IPS-11a (cell line): ENCODE measurements around the gene SEMA4D.

Experiments
- H3K4me3 ChIP-seq: one replicate; pipeline ENCODE4 v1.5.1; 2013; ENCODE audit warnings: low read depth, low read length, control low read depth

Gene SEMA4D

DNA sequence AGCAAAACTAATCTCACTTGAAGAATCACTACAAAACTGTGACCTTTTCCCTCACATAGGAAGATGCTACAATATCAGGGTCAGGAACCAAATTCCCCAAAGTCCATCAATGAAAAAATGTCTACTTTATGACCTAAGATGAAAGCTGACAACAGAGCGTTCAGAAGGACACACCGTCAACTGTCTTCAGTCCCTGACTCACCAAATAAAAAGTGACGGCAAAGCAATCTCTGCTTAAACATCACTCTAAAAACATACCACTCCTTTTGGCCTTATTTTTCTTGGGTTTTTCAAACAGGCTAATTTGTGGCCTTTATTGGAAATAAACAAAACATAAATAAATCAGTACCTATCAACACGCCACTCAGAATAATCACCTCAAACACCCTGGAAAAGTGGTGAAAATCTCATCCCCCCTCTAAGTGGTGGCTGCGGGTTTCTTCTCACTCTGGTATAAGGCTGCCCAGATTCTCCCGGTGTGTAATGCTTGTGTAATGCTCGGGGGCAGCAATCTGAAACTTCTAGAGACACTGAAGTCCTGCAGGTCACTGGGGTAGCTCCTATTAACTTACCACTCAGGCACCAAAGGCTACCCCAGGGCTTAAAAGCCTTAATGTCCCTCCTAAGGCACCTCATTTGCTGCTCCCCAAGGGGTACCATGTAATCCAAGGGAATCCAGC, 29.5 kb downstream of the SEMA4D start:
- no peak overlapping the region for H3K4me3 ChIP-seq

DNA sequence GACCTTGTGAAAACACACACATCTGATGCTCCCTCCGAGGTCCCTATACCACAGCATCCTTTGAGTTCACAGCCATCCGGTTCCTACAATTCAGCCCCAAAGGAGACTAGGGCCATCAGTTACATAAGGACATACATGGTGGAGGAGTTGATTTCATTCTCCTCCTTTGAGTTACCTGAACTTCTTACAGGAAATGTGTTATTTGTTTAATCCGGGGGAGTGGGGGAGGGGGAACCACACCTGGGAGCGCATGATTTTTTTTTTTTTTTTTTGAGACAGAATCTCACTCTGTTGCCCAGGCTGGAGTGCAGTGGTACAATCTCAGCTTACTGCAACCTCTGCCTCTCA, 30.7 kb downstream of the SEMA4D start:
- no peak overlapping the region for H3K4me3 ChIP-seq

DNA sequence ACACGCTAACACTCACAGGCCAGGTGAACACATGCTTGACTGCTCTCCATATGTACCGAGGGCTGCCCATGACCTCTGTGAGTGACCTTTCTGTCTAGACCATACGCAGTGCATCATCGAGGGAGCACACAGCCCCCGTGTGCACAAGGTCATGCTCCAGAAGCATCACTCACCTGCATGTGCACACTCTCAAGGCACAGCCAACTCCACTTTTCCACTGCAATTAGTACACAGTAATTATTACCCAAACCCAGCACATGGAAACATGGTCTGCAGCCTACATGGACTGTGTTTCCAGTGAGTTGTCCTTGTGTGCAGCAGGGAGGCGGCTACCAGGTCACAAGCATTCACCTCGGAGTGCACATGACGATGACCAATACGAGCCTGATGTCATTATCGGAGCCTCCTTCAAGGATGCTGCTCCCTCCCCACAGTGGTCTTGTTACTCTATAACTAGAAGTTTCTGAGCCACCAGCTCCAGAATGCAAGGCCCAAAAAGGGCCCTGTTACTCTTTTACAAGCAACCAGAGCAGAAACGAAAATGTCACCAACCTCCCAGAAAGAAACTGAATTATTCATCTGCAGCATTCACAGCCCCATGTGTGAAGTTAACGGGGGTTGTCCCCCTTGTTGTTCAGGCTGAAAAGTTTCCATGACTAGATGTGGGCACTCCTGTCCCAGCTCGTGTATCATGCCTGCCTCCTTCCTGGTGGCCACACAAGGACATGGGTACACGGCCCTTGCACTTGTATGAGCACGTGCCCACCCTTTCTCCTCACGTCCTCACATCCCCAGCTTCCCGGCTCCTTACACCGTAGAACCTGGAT, 31.2 kb downstream of the SEMA4D start:
- no peak overlapping the region for H3K4me3 ChIP-seq

DNA sequence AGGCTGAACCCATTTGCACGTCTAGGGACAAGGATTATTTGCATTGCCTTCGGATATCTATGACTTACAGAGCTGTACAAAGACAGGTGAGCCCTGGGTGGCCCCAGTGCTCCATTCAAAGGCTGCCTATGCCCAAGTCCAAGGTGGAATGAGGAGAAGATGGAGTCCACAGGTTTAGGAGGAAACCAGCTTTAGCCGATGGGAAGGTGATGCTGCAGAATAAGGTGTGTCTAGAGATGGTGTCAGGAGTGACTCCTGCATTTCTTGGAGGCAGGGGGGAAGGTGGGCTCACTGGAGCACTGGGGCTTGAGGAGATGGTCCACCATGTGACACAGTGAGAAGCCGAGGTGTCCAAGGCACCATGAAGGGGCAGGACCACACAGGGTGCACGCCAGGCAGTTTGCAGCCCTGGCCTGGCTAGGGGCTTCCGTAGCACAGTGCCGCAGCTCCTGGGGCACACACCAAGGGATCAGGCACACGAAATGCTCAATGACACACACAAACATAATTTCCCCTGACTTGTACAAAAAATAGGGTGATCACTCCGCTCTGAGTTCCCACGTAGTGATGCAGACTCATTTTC, 32.1 kb downstream of the SEMA4D start:
- no peak overlapping the region for H3K4me3 ChIP-seq

DNA sequence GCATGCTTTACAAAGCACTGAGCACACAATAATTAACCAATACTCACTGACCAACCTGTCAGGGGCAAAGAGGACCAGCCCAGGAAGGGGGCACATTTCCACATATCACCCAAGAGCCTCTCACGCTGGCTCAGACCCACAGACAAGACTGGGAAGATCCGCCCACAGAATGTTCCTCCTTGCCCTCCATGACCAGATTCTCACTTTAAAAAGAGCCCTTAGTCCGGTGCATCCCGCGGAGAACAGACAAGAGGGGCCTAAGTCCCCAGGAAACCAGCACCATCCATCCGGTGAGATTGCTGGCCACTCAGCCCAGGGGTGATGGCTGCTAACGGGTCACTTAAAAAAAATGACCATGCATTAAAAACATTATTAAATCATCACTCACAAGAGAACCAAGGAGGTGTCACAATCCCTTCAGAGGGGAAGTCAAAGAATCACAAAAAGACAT, 32.9 kb downstream of the SEMA4D start:
- no peak overlapping the region for H3K4me3 ChIP-seq

DNA sequence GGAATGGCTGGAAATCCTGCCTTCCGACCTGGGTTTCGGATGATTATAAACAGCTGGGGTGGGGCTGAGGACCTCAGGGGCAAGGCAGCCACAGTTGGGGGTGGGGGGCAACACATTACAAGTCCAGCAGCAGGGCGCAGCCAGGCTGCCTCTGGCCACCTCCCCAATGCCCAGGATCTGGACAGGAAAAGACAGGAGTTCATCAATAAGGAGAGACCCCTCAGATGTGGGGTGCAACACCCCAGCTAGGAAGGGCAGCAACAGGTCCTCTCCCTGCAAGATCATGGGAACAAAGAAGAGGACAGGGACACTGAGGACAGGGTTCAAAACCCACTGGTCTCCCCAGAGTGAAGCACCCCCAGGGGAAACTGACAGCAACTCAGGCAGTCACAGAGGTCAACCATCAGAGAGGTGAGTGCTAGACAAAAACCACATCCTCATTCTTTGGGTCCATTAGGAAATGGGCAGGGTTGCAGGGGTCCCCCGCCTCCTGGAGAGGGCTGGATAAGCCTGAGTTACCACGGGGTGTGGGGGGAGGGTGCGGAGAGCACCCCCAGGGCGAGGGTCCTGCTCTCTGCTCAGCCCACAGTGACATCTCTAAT, 33.5 kb downstream of the SEMA4D start:
- H3K4me3 ChIP-seq, result no peak overlapping the region

DNA sequence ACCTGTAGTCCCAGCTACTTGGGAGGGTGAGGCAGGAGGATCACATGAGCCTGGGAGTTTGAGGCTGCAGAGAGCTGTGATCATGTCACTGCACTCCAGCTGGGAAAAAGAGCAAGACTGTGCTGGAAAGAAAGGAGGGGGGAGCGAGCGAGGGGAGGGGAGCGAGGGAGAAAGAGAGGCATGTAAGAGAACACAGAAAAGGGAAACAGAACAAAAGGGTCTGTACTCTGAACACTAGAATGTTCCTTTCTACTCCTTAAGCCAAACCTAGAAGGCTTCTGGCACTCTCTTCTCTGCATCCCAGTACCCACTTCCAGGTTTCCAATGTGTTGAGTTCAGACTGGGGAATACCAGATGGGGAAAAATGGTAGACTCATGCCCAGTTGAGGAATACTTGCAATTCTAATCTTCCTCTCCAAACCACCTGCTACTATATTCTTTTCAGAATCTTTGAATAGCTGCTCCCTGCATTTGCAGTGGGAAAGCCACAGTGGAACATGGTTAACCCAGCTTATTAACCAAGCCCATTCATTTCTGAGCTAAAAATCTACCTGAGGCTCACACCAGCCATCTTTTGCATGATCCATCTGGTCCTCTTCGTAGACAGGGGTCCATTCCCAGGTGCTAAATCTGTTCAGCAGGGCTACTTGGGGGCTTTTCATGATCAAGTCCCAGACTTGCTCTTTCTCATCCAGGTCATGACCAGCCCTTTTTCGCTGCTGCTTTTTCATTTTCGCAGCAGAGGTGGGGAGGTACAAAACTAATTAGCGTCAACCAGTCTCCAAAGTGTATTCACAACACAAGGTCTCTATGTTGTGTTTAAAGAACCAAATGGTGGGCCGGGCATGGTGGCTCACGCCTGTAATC, 34.9 kb downstream of the SEMA4D start:
- H3K4me3 ChIP-seq, result no peak overlapping the region

DNA sequence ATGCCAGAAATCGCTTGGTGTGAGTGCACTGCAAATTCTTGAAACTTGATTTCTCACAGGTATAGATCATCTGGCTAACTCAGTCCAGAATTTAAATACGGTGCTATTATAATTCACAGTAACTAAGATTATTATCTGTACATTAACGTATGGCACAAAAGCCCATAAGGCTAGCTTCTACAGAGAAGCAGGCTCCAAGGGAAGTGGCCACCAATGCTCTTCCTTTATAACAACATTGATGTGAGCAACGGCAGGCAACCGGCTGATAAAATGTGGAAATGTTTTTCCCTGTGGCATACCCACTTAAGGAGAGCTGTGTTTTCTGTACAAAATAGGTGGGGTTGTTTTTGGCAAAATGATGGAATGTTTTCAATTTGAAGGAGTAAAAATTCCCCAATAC, 35.7 kb downstream of the SEMA4D start:
- H3K4me3 ChIP-seq, result no peak overlapping the region

DNA sequence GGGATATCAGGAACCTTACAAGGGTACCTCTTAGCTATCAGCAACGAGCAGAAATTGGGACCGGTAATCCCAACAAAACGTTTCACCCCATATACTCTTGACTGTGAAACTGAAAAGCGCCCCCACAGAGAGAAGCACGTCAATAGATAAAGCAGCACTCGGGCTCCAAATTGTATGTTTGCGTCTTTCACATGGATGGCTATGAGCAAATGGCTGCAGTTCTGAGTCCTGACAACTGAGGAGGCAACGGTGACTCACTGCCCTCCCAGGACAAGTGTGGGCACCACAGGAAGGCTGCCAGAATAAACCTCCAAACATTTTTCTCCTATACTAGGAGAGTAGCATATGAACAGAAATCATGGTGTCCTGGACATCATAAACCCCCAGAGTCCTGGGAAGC, 36.6 kb downstream of the SEMA4D start:
- no peak overlapping the region for H3K4me3 ChIP-seq

DNA sequence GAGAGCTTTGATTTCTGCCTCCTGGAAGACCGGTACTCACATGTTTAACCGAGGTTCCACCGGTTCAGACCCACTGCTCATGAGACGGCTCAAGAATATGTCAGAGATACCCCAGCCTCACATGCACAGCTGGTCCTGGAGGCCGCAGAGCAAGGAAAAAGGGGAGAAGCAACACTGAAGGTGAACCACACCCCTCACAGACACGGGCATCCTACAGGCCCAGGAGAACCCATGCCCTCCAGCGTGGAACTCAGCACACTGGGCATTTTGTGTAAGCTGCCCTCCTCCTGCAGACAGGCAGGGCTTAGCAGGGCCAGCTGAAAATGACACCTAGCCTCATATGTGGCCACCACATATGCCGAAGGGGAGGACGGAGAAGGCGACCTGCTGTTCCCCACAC, 37.4 kb downstream of the SEMA4D start:
- H3K4me3 ChIP-seq, result no peak overlapping the region

DNA sequence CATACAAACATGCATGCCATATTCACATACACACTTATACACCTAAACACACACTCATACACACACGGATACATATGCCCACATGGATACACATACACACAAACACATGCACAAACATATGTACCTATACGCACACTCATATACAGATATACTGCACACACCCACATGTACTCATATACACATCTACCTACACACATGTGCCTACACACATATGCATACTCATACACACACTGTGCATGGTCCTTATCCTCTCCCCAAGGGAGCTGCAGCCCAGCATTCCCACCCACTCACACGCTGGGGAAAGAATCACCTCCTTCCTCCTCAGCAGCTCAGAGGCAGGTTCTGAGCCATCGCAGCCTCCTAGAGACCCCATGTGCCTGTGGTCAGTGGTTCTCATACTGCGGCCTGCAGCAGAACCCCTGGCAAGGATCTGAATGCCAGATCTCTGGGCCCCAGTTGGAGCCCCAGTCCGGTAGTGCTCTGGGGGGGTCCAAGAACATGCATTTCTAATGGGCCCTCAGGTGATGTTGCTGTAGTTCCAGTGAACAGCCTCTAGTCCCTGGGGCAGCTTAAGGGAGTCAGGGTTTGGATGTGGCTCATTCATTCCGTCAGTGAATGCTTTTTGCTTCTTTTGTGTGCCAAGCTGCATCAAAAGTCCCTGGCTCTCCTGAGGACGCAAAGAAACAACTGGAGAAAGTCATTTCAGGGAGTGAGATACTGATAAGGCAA, 39.0 kb downstream of the SEMA4D start:
- H3K4me3 ChIP-seq, result no peak overlapping the region

DNA sequence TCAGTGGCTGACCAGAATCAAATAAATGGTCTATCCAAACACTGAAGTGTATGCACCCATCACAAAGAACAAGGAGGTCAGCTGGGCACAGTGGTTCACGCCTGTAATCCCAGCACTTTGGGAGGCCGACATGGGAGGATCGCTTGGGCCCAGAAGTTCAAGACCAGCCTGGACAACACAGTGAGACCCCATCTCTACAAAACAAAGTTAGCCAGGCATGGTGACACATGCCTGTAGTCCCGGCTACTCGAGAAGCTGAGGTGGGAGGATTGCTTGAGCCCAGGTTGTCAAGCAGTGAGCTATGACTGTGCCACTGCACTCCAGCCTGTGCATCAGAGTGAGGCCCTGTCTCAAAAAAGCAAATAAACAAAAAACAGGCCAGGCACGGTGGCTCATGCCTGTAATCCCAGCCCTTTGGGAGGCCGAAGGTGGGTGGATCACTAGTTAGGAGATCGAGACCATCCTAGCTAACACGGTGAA, 40.5 kb downstream of the SEMA4D start:
- H3K4me3 ChIP-seq, result no peak overlapping the region

DNA sequence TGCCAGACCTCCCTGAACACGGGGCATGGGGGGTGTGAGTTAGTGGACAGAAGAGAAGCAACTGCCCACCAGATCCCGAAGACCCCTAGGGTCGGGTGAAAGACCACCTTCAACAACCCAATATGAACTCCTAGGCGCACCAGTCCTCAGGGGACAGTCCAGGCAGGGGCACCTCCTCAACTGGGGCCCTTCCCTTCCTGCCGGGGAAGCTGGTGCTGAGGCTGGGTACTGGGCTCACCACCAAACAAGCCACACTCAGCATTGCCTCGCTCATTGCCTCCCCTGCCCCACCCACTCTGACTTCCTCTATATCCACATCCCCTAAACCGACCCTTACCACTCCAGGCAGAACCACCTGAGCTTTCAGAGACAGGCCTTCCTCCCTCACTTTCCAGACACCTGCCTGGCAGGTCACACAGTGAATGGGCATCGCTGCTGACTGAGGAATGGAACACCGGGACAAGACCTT, 42.5 kb downstream of the SEMA4D start:
- no peak overlapping the region for H3K4me3 ChIP-seq

DNA sequence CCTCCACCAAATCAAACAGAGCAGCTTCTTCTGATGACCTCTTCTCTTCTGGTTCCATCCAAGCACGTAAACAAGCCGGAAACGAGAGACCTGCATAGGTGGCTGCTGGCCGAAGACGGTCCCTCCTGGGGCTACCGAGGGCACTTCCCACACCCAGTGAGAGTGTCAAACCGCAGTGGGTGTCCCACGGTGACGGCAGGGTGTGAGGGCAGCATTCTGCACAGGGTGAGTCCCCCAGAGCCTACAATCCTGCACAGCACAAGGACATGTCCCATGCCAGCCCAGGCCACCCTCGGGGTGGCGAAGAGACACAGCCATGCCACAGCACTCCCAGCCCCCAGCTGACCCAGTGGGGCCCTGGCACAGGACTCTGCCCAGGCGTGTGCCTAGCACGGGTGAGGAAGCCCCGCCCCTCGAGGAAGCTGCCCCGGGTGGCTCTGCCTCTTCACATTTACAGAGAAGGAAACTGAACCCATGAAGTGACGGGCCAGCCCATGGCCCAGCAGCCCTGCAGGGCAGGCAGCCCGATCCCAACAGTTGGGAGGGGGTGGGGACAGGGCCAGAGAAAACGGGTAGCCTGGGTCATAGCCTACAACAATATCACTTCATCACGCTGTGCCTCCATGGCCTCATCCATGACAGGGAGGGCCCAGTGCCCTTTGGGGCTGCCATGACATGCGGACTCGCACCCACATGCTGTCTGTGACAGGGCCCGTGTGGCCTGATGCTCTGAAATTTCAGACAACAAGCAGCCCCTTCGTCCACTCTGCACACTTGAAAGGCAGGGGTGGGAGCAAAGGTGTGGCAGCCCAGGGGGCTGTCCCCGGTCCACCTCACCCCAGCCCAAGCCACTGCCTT, 43.2 kb downstream of the SEMA4D start:
- H3K4me3 ChIP-seq, result no peak overlapping the region

DNA sequence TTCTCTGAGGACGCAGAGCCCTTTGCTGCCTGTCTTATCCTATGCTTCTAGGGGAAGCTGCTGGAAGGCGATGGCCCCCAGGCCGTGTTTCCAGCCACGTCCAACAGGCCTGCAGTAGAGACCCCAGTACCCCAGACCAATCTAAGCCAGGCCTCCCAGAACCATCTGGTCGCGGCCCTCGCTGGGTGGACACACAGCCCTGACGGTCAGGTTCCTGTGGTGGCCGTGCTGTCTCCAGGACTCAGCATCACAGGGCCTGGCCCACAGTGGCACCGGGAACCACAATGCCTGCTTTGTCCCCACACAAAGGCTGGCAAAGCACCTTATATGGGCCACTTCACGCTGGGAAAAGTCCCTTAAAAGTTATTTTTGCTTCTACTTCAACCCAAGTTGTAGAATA, 44.5 kb downstream of the SEMA4D start:
- no peak overlapping the region for H3K4me3 ChIP-seq

DNA sequence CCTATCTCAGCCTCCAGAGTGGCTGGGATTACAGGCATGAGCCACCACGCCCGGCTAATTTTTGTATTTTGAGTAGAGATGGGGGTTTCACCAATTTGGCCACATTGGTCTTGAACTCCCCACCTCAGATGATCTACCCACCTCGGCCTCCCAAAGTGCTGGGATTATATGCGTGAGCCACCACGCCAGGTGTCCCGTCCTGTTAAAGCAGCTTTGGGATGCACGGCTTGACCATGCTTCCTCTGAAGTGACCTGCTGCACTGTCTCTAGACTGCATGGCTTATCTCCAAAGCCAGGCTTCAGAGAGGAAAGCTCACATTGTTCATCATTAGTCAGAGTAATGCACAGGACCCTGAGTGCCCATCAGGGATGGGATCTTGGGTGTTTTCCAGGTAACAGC, 45.4 kb downstream of the SEMA4D start:
- no peak overlapping the region for H3K4me3 ChIP-seq

DNA sequence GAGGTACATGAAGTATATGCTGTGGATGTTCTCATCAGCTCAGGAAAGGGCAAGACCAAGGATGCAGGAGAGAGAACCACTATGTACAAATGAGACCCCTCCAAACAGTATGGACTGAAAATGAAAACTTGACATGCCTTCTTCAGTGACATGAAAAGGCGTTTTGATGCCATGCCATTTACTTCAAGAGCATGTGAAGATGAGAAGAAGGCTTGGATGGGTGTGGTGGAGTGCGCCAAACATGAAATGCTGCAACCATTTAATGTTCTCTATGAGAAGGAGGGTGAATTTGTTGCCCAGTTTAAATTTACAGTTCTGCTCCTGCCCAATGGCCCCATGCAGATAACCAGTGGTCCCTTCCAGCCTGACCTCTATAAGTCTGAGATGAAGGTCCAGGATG, 47.7 kb downstream of the SEMA4D start:
- H3K4me3 ChIP-seq, result no peak overlapping the region

DNA sequence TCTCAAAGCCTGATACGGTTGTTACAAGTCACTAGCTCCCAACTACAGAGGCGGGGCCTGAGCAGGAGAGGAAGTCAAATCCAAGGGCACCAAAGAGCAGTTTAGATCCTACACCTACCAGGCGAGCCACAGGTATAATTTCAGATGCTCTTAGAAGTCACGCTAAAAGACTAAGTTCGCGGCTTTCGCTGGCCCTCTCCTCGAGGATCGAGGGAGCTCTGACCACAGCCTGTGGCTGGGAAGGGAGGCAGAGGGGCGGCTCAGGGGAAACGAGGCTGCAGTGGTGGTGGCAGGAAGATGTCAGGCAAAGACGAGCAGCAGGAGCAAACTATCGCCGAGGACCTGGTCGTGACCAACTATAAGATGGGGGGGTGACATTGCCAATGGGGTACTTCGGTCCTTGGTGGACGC, 48.6 kb downstream of the SEMA4D start:
- H3K4me3 ChIP-seq, result no peak overlapping the region

DNA sequence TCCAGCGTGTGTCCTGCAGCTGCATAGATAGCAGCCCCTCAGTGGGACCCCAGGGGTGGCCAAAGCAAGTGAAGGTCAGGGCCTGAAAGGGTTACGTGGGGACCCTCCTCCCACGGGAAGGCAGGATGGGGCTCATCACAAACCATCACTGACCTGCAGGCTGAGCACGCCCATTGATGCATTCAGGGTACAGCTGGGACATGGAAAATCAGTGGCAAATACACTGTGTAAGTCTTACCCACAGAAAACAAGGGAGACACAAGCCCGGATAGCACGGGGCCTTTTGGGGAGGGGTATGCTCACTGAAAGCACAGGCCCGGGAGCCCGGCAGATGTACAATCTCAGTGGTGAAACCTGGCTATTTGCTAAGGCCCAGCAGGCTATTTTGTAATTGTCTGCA, 49.1 kb downstream of the SEMA4D start:
- no peak overlapping the region for H3K4me3 ChIP-seq
